Coronary artery (tissue), 2 donors: Measurements from ENCODE around the gene ARPC3.

Source experiments
- DNase-seq: peaks from one replicate; pipeline ENCODE4 v3.0.0-alpha.2; 2017; ENCODE audit warnings: low spot score
- H3K27ac ChIP-seq, 2 donors: fragments of 200-600 bp; sonication (generic); one replicate each; pipeline ENCODE4 v1.5.1; 2016 to 2019
- H3K4me3 ChIP-seq: fragments of 200-600 bp; sonication (generic); 2 replicates; pipeline ENCODE4 v1.5.1; 2016; ENCODE audit warnings: mild to moderate bottlenecking, moderate library complexity
- TF ChIP-seq, protein P1 (sequence below): fragments of 200-600 bp; sonication (generic); IDR thresholded peaks from one replicate; pipeline ENCODE4 v1.5.1; 2019; ENCODE audit warnings: antibody characterized with exemption

ARPC3 gene

DNA sequence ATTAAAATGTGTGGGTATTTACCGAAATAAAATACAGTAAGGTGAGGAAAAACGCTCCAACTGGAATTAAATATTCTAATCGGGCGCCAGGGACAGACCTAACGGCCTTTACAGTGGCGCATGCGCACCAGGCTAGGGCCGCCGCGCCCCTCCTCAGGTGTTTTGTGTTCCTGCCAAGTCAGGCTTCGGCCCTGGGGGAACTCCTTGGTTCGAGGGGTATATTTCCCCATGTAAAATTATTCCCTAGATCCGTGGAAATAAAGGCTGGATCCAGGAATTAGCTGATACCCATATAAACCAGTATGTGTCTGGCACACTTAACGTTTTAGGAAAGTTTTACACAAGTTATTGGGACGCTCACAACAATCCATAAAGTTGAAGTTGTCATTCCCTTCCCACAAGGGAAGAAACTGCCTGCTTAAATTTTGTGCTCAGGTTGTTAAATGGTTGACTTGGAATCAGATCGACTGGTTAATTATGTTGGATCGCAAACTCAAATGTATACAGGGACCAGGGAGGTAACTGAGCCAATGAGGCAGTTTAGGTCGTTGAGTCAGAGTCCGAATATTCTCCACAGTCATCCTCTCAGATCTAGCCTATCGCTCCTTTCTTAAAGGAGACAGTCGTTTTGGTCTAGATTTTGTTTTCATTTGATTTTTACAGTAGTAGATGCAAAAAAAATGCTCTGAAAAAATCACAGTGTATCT lies 46.0 kb downstream of the ARPC3 start:
- TF ChIP-seq, protein P1, sequence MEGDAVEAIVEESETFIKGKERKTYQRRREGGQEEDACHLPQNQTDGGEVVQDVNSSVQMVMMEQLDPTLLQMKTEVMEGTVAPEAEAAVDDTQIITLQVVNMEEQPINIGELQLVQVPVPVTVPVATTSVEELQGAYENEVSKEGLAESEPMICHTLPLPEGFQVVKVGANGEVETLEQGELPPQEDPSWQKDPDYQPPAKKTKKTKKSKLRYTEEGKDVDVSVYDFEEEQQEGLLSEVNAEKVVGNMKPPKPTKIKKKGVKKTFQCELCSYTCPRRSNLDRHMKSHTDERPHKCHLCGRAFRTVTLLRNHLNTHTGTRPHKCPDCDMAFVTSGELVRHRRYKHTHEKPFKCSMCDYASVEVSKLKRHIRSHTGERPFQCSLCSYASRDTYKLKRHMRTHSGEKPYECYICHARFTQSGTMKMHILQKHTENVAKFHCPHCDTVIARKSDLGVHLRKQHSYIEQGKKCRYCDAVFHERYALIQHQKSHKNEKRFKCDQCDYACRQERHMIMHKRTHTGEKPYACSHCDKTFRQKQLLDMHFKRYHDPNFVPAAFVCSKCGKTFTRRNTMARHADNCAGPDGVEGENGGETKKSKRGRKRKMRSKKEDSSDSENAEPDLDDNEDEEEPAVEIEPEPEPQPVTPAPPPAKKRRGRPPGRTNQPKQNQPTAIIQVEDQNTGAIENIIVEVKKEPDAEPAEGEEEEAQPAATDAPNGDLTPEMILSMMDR, result no peak
- DNase-seq, result no peak
- Histone ChIP-seq H3K4me3 (peak overlapping the region; percentile 99), H3K27ac (peak overlapping the region; percentile 68 to 87)

DNA sequence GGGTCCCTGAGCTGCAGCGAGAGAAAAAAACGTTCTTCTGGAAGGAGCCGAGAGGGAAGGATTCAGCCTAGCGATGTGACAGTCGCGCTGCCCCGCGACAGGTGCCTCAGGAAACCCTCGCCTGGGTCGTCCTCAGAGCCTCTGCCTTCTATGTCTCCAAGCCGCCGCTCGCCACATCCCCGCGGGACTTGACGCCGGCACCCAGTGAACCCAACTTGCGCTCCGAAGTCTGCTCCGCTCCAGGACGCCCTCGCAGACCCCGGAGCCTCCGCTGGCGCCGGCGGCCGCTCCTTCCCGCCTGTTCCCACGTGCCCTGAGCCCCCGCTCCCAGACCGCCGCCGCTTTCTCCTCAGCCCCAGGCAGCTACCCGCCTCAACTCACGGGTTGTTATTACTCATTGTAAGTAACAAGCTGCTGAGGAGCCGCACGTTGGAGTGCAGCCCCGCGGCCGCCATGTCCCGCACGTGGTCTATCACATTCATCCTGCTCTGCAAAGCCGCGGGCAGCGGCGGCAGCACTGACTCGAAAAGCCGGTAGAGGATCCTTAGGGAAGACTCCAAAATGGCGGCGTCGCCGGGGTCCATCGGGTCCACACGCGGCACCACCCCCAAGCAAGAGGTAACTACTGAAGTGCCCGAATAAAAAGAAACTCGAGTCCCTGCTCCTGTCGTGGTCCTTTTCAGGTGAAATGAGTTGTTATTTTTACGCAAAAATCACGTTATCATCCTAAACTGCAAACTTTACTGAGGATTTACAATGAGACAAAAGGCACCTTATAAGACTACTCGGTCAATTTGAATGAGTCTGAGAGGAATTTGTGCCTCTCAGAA lies 46.8 kb downstream of the ARPC3 start, which contains the start of gene ANAPC7:
Gene ANAPC7 (minus strand): TSS at position 563 of the 830 bp plus-strand sequence. CDS start 81 bp downstream, at position 482.
- peak within 1 kb of the TSS; percentile 68 to 87 for H3K27ac ChIP-seq
- peak within 1 kb of the TSS; percentile 99 for H3K4me3 ChIP-seq
- TF ChIP-seq, protein P1, result no peak
- peak; percentile 94 for DNase-seq
